ENCODE results near the gene C17orf114. TPM values are rescaled to one million over a fixed set of nuclear protein-coding genes. Genes with fewer than 3 reads are reported as not detected.
A peak's percentile ranks its signal among the peaks of the same experiment; 100 is the strongest.

C17orf114 gene

DNA sequence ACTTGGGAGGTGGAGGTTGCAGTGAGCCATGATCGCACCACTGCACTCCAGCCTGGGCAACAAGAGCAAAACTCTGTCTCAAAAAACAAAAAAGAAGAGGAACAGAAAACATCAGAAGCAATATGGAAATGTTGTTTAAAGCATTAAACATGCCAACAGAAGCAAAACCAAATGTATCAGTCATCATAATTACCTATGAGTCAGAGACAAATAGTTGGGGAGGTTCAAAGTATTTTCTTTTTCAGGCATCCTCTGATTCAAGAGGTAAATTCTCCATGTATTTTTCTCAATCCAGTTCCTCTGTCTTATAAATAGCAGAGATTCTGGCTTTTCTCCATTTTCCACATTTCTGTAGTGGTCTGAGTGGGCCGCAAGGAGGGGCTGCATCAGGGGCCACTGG is 32.5 kb downstream of the C17orf114 start:
- no peak for DNase-seq
- Histone ChIP-seq H3K9me3 (replicated peaks; ENCODE audit: control insufficient read depth, low read depth, low read length) (no peaks in the 10 kb centered on the region), H3K4me1 (ENCODE audit: control insufficient read depth, insufficient read depth, low read length) (no peaks in the 10 kb centered on the region), H3K4me3 (ENCODE audit: low read length) (no peak overlapping the region), H3K36me3 (ENCODE audit: control insufficient read depth, insufficient read depth, low read length) (no peaks in the 10 kb centered on the region), H3K27ac (ENCODE audit: low read length) (no peak overlapping the region), H3K27me3 (ENCODE audit: control insufficient read depth, insufficient read depth, low read length) (peaks cover 3% of the 10 kb centered on the region)
- WGBS (ENCODE audit: insufficient coverage): no CpG with 5 or more reads among the region's 2 CpGs

DNA sequence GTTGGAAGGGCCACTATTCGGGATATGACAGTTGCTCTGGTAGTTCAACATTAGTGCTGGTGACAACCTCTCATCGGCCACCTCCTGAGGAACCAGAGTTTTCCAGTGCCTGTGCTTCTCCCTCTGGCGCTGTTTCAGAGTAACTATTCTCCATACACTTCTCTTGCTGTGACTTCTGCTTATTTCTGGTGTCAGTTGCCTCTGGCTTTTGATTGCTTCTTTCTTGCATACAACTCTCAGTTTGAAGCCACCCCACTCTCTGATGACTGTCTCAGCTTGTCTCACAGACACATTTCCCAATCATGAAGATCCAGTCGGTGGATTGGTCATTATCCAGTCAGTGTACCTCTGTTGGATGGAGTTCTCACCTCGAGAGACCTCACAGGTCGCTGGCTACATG is 33.8 kb downstream of the C17orf114 start:
- H3K4me1 ChIP-seq (ENCODE audit: control insufficient read depth, insufficient read depth, low read length): no peaks in the 10 kb centered on the region
- no peak overlapping the region for H3K4me3 ChIP-seq (ENCODE audit: low read length)
- no peaks in the 10 kb centered on the region for H3K36me3 ChIP-seq (ENCODE audit: control insufficient read depth, insufficient read depth, low read length)
- H3K27me3 ChIP-seq (ENCODE audit: control insufficient read depth, insufficient read depth, low read length): peaks cover 3% of the 10 kb centered on the region
- WGBS (ENCODE audit: insufficient coverage): 80% methylated on average over 3 of the region's 6 CpGs
- no peak overlapping the region for H3K27ac ChIP-seq (ENCODE audit: low read length)
- H3K9me3 ChIP-seq (replicated peaks; ENCODE audit: control insufficient read depth, low read depth, low read length): no peaks in the 10 kb centered on the region
- no peak for DNase-seq

DNA sequence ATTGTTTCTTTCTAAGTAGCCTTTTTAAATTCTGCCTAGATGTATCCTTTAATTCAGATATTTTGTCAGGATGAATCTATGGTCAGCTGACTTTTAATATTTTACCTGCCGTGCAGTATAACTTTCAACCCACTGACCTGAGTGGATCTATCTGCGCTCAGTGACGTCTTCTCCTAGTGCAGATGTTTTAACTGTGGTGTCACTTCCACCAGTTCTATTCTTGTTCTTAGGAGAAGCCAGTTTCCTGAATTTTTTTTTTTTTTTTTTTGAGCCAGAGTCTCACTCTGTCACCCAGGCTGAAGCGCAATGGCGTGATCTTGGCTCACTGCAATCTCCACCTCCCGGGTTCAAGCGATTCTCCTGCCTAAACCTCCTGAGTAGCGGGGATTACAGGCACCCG is 35.4 kb downstream of the C17orf114 start:
- no peaks in the 10 kb centered on the region for H3K27me3 ChIP-seq (ENCODE audit: control insufficient read depth, insufficient read depth, low read length)
- H3K4me1 ChIP-seq (ENCODE audit: control insufficient read depth, insufficient read depth, low read length): no peaks in the 10 kb centered on the region
- H3K9me3 ChIP-seq (replicated peaks; ENCODE audit: control insufficient read depth, low read depth, low read length): no peaks in the 10 kb centered on the region
- no peak overlapping the region for H3K4me3 ChIP-seq (ENCODE audit: low read length)
- DNase-seq: no peak
- WGBS (ENCODE audit: insufficient coverage): no CpG with 5 or more reads among the region's 9 CpGs
- peak overlapping the region; percentile 21 for H3K27ac ChIP-seq (ENCODE audit: low read length)
- H3K36me3 ChIP-seq (ENCODE audit: control insufficient read depth, insufficient read depth, low read length): no peaks in the 10 kb centered on the region

GRCh38 chr17:4766201-4766600 is 35.9 kb downstream of the C17orf114 start:
- H3K4me3 ChIP-seq (ENCODE audit: low read length): no peak overlapping the region
- H3K9me3 ChIP-seq (replicated peaks; ENCODE audit: control insufficient read depth, low read depth, low read length): no peaks in the 10 kb centered on the region
- no peaks in the 10 kb centered on the region for H3K36me3 ChIP-seq (ENCODE audit: control insufficient read depth, insufficient read depth, low read length)
- no CpG with 5 or more reads among the region's 3 CpGs for WGBS (ENCODE audit: insufficient coverage)
- H3K27ac ChIP-seq (ENCODE audit: low read length): peak overlapping the region; percentile 21
- H3K4me1 ChIP-seq (ENCODE audit: control insufficient read depth, insufficient read depth, low read length): no peaks in the 10 kb centered on the region
- no peak for DNase-seq
- no peaks in the 10 kb centered on the region for H3K27me3 ChIP-seq (ENCODE audit: control insufficient read depth, insufficient read depth, low read length)

DNA sequence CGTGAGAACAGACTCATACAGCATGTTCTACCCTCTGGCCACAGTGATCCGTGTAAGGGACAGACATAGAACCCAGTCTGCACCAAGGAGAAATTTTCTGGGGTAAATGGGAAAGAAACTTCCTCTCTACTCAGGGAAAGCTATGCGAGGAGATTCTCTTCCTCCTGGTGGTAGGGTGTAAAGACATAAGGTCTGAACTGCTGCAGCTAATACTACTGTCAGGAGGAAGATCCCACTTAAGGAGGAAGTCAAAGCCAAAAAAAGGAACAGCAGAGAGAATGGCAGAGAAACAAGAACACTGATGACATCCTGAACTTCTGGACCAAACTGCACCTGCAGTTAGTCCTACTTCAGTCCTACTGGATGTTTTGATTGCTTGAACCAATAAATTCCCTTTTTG is 37.5 kb downstream of the C17orf114 start:
- H3K27ac ChIP-seq (ENCODE audit: low read length): peak overlapping the region; percentile 5
- peak; percentile 65 for DNase-seq
- H3K27me3 ChIP-seq (ENCODE audit: control insufficient read depth, insufficient read depth, low read length): no peaks in the 10 kb centered on the region
- WGBS (ENCODE audit: insufficient coverage): 100% methylated on average over 1 of the region's 3 CpGs
- no peaks in the 10 kb centered on the region for H3K9me3 ChIP-seq (replicated peaks; ENCODE audit: control insufficient read depth, low read depth, low read length)
- H3K4me3 ChIP-seq (ENCODE audit: low read length): no peak overlapping the region
- H3K4me1 ChIP-seq (ENCODE audit: control insufficient read depth, insufficient read depth, low read length): no peaks in the 10 kb centered on the region
- no peaks in the 10 kb centered on the region for H3K36me3 ChIP-seq (ENCODE audit: control insufficient read depth, insufficient read depth, low read length)

GRCh38 chr17:4759776-4760236 is 42.3 kb downstream of the C17orf114 start:
- H3K27me3 ChIP-seq (ENCODE audit: control insufficient read depth, insufficient read depth, low read length): peaks cover 11% of the 10 kb centered on the region
- no peaks in the 10 kb centered on the region for H3K9me3 ChIP-seq (replicated peaks; ENCODE audit: control insufficient read depth, low read depth, low read length)
- DNase-seq: peak; percentile 61
- no peak overlapping the region for H3K4me3 ChIP-seq (ENCODE audit: low read length)
- 77% methylated on average over 3 of the region's 10 CpGs for WGBS (ENCODE audit: insufficient coverage)
- H3K27ac ChIP-seq (ENCODE audit: low read length): no peak overlapping the region
- no peaks in the 10 kb centered on the region for H3K4me1 ChIP-seq (ENCODE audit: control insufficient read depth, insufficient read depth, low read length)
- no peaks in the 10 kb centered on the region for H3K36me3 ChIP-seq (ENCODE audit: control insufficient read depth, insufficient read depth, low read length)

DNA sequence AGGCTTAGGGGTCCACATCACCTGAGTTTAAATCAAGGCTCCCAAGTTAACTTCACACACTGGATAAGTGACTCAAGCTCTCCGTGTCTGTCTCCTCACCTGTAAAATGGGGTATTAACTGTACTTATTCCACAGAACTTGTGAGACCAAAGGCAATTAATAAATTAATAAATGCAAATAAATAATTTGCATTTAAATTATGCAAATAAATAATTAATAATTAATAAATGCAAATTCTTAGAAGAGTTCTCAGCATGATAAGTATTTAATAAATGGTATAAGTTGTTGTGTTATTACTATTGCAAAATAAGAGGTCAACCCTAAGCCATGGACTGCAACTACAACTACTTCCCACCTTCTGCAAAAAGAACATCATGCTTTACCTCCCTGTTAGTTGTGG is 48.7 kb downstream of the C17orf114 start:
- no peak for DNase-seq
- Histone ChIP-seq H3K4me3 (ENCODE audit: low read length) (no peak overlapping the region), H3K36me3 (ENCODE audit: control insufficient read depth, insufficient read depth, low read length) (no peaks in the 10 kb centered on the region), H3K27ac (ENCODE audit: low read length) (no peak overlapping the region), H3K4me1 (ENCODE audit: control insufficient read depth, insufficient read depth, low read length) (peaks cover 3% of the 10 kb centered on the region), H3K9me3 (replicated peaks; ENCODE audit: control insufficient read depth, low read depth, low read length) (no peaks in the 10 kb centered on the region), H3K27me3 (ENCODE audit: control insufficient read depth, insufficient read depth, low read length) (peaks cover 36% of the 10 kb centered on the region)
- no CpG with 5 or more reads among the region's 1 CpG for WGBS (ENCODE audit: insufficient coverage)

DNA sequence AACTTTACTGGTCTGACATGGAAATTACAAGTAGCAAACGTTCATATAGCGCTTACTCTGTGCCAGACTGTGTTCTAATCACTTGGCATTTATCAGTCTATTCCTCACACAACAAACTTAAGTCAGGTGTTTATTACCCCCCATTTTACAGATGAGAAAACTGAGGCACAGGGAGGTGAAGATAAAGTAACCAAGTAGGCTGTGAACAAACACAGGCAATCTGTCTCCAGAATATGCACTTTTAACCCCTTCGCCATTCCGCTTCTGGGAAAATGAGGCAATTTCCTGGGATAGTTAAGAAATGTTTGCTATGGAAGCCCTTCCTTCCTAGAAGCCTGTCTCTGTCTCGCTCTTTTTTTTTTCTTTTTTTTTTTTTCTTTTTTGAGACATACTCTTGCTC is 50.2 kb downstream of the C17orf114 start:
- H3K27me3 ChIP-seq (ENCODE audit: control insufficient read depth, insufficient read depth, low read length): peaks cover 37% of the 10 kb centered on the region
- peaks cover 4% of the 10 kb centered on the region for H3K4me1 ChIP-seq (ENCODE audit: control insufficient read depth, insufficient read depth, low read length)
- no peak overlapping the region for H3K27ac ChIP-seq (ENCODE audit: low read length)
- no CpG with 5 or more reads among the region's 5 CpGs for WGBS (ENCODE audit: insufficient coverage)
- no peaks in the 10 kb centered on the region for H3K9me3 ChIP-seq (replicated peaks; ENCODE audit: control insufficient read depth, low read depth, low read length)
- no peak for DNase-seq
- no peak overlapping the region for H3K4me3 ChIP-seq (ENCODE audit: low read length)
- no peaks in the 10 kb centered on the region for H3K36me3 ChIP-seq (ENCODE audit: control insufficient read depth, insufficient read depth, low read length)

Other genes starting within 250 kb of the C17orf114 start
- gene MYBBP1A, start 246.9 kb downstream of the C17orf114 start, total RNA-seq: 25.5 TPM
- gene MYBBP1A, start 246.9 kb downstream of the C17orf114 start, polyA plus RNA-seq (ENCODE audit: insufficient read depth in 1 of 8, insufficient read length in 8 of 8, low replicate concordance in 1 of 8): 10 to 100 TPM; 32.9 to 42.3 (median 36.5) TPM
- gene GGT6, start 241.8 kb downstream of the C17orf114 start, total RNA-seq: 0.04 TPM
- 1 to 10 TPM in 1 of 8 donors, under 1 TPM in 7; 0.05 to 3.2 (median 0.15) TPM for gene GGT6, start 241.8 kb downstream of the C17orf114 start, polyA plus RNA-seq (ENCODE audit: insufficient read depth in 1 of 8, insufficient read length in 8 of 8, low replicate concordance in 1 of 8)
- gene SMTNL2, start 217.8 kb downstream of the C17orf114 start, total RNA-seq: 88.9 TPM
- gene SMTNL2, start 217.8 kb downstream of the C17orf114 start, polyA plus RNA-seq (ENCODE audit: insufficient read depth in 1 of 8, insufficient read length in 8 of 8, low replicate concordance in 1 of 8): 100 to 1,000 TPM in 5 of 8 donors, 10 to 100 TPM in 3; 67.9 to 157 (median 113) TPM
- 0.18 TPM for gene ALOX15, start 160.7 kb downstream of the C17orf114 start, total RNA-seq
- gene ALOX15, start 160.7 kb downstream of the C17orf114 start, polyA plus RNA-seq (ENCODE audit: insufficient read depth in 1 of 8, insufficient read length in 8 of 8, low replicate concordance in 1 of 8): 1 to 10 TPM in 1 of 8 donors, under 1 TPM in 7; 0.07 to 1.4 (median 0.35) TPM
- 13.5 TPM for gene PELP1, start 98.2 kb downstream of the C17orf114 start, total RNA-seq
- gene PELP1, start 98.2 kb downstream of the C17orf114 start, polyA plus RNA-seq (ENCODE audit: insufficient read depth in 1 of 8, insufficient read length in 8 of 8, low replicate concordance in 1 of 8): 10 to 100 TPM; 27.1 to 39.2 (median 34.3) TPM
- 12.9 TPM for gene ARRB2, start 91.7 kb downstream of the C17orf114 start, total RNA-seq
- 10 to 100 TPM; 16.5 to 29.1 (median 21.3) TPM for gene ARRB2, start 91.7 kb downstream of the C17orf114 start, polyA plus RNA-seq (ENCODE audit: insufficient read depth in 1 of 8, insufficient read length in 8 of 8, low replicate concordance in 1 of 8)
- 21.9 TPM for gene MED11, start 70.9 kb downstream of the C17orf114 start, total RNA-seq
- 10 to 100 TPM; 14.4 to 20.2 (median 17.3) TPM for gene MED11, start 70.9 kb downstream of the C17orf114 start, polyA plus RNA-seq (ENCODE audit: insufficient read depth in 1 of 8, insufficient read length in 8 of 8, low replicate concordance in 1 of 8)
- 0.27 TPM for gene ZMYND15, start 62.5 kb downstream of the C17orf114 start, total RNA-seq
- gene ZMYND15, start 62.5 kb downstream of the C17orf114 start, polyA plus RNA-seq (ENCODE audit: insufficient read depth in 1 of 8, insufficient read length in 8 of 8, low replicate concordance in 1 of 8): under 1 TPM; 0.15 to 0.79 (median 0.36) TPM
- 1.7 TPM for gene CXCL16, start 62.4 kb downstream of the C17orf114 start, total RNA-seq
- gene CXCL16, start 62.4 kb downstream of the C17orf114 start, polyA plus RNA-seq (ENCODE audit: insufficient read depth in 1 of 8, insufficient read length in 8 of 8, low replicate concordance in 1 of 8): 1 to 10 TPM; 2.9 to 8.3 (median 4.7) TPM
- not detected for gene TM4SF5, start 30.4 kb downstream of the C17orf114 start, total RNA-seq
- 1 to 10 TPM in 1 of 8 donors, under 1 TPM in 1, not detected in 6; 0.36 to 2.2 TPM for gene TM4SF5, start 30.4 kb downstream of the C17orf114 start, polyA plus RNA-seq (ENCODE audit: insufficient read depth in 1 of 8, insufficient read length in 8 of 8, low replicate concordance in 1 of 8)
- 8.2 TPM for gene VMO1, start 16.0 kb downstream of the C17orf114 start, total RNA-seq
- gene VMO1, start 16.0 kb downstream of the C17orf114 start, polyA plus RNA-seq (ENCODE audit: insufficient read depth in 1 of 8, insufficient read length in 8 of 8, low replicate concordance in 1 of 8): 10 to 100 TPM in 1 of 8 donors, 1 to 10 TPM in 7; 3.0 to 12.7 (median 5.9) TPM
- gene GLTPD2, start 13.4 kb downstream of the C17orf114 start, total RNA-seq: not detected
- 1 to 10 TPM in 2 of 8 donors, under 1 TPM in 6; 0.41 to 2.2 (median 0.84) TPM for gene GLTPD2, start 13.4 kb downstream of the C17orf114 start, polyA plus RNA-seq (ENCODE audit: insufficient read depth in 1 of 8, insufficient read length in 8 of 8, low replicate concordance in 1 of 8)
- gene PSMB6, start 6.2 kb downstream of the C17orf114 start, total RNA-seq: 125 TPM
- 100 to 1,000 TPM in 7 of 8 donors, 10 to 100 TPM in 1; 99.0 to 110 (median 107) TPM for gene PSMB6, start 6.2 kb downstream of the C17orf114 start, polyA plus RNA-seq (ENCODE audit: insufficient read depth in 1 of 8, insufficient read length in 8 of 8, low replicate concordance in 1 of 8)
- gene PLD2, start 4.8 kb upstream of the C17orf114 start, total RNA-seq: 22.2 TPM
- gene PLD2, start 4.8 kb upstream of the C17orf114 start, polyA plus RNA-seq (ENCODE audit: insufficient read depth in 1 of 8, insufficient read length in 8 of 8, low replicate concordance in 1 of 8): 10 to 100 TPM; 22.4 to 36.9 (median 28.2) TPM
- 11.8 TPM for gene MINK1, start 31.0 kb upstream of the C17orf114 start, total RNA-seq
- 10 to 100 TPM; 24.4 to 39.3 (median 31.3) TPM for gene MINK1, start 31.0 kb upstream of the C17orf114 start, polyA plus RNA-seq (ENCODE audit: insufficient read depth in 1 of 8, insufficient read length in 8 of 8, low replicate concordance in 1 of 8)
- 2.8 TPM for gene C17orf107, start 97.2 kb upstream of the C17orf114 start, total RNA-seq
- gene C17orf107, start 97.2 kb upstream of the C17orf114 start, polyA plus RNA-seq (ENCODE audit: insufficient read depth in 1 of 8, insufficient read length in 8 of 8, low replicate concordance in 1 of 8): 1 to 10 TPM in 6 of 8 donors, under 1 TPM in 2; 0.80 to 3.1 (median 1.4) TPM
- 1.5 TPM for gene CHRNE, start 100.8 kb upstream of the C17orf114 start, total RNA-seq
- gene CHRNE, start 100.8 kb upstream of the C17orf114 start, polyA plus RNA-seq (ENCODE audit: insufficient read depth in 1 of 8, insufficient read length in 8 of 8, low replicate concordance in 1 of 8): 1 to 10 TPM in 6 of 8 donors, under 1 TPM in 2; 0.53 to 2.5 (median 1.4) TPM
- 0.04 TPM for gene GP1BA, start 129.9 kb upstream of the C17orf114 start, total RNA-seq
- 1 to 10 TPM in 4 of 8 donors, under 1 TPM in 4; 0.69 to 1.3 (median 0.93) TPM for gene GP1BA, start 129.9 kb upstream of the C17orf114 start, polyA plus RNA-seq (ENCODE audit: insufficient read depth in 1 of 8, insufficient read length in 8 of 8, low replicate concordance in 1 of 8)
- gene SLC25A11, start 137.7 kb upstream of the C17orf114 start, total RNA-seq: 39.8 TPM
- gene SLC25A11, start 137.7 kb upstream of the C17orf114 start, polyA plus RNA-seq (ENCODE audit: insufficient read depth in 1 of 8, insufficient read length in 8 of 8, low replicate concordance in 1 of 8): 10 to 100 TPM; 51.3 to 60.3 (median 56.0) TPM
- gene RNF167, start 137.9 kb upstream of the C17orf114 start, total RNA-seq: 34.6 TPM
- 10 to 100 TPM; 66.0 to 71.5 (median 69.6) TPM for gene RNF167, start 137.9 kb upstream of the C17orf114 start, polyA plus RNA-seq (ENCODE audit: insufficient read depth in 1 of 8, insufficient read length in 8 of 8, low replicate concordance in 1 of 8)
- gene PFN1, start 146.2 kb upstream of the C17orf114 start, total RNA-seq: 175 TPM
- gene PFN1, start 146.2 kb upstream of the C17orf114 start, polyA plus RNA-seq (ENCODE audit: insufficient read depth in 1 of 8, insufficient read length in 8 of 8, low replicate concordance in 1 of 8): 100 to 1,000 TPM; 413 to 498 (median 454) TPM
- gene ENO3, start 148.8 kb upstream of the C17orf114 start, total RNA-seq: 1,492 TPM
- 1,000 to 10,000 TPM in 6 of 8 donors, 100 to 1,000 TPM in 2; 815 to 2,459 (median 1,732) TPM for gene ENO3, start 148.8 kb upstream of the C17orf114 start, polyA plus RNA-seq (ENCODE audit: insufficient read depth in 1 of 8, insufficient read length in 8 of 8, low replicate concordance in 1 of 8)
- 77.7 TPM for gene SPAG7, start 165.5 kb upstream of the C17orf114 start, total RNA-seq
- 100 to 1,000 TPM in 6 of 8 donors, 10 to 100 TPM in 2; 91.7 to 122 (median 103) TPM for gene SPAG7, start 165.5 kb upstream of the C17orf114 start, polyA plus RNA-seq (ENCODE audit: insufficient read depth in 1 of 8, insufficient read length in 8 of 8, low replicate concordance in 1 of 8)
- gene CAMTA2, start 185.3 kb upstream of the C17orf114 start, total RNA-seq: 4.4 TPM
- 10 to 100 TPM; 15.8 to 25.2 (median 22.3) TPM for gene CAMTA2, start 185.3 kb upstream of the C17orf114 start, polyA plus RNA-seq (ENCODE audit: insufficient read depth in 1 of 8, insufficient read length in 8 of 8, low replicate concordance in 1 of 8)
- gene INCA1, start 195.2 kb upstream of the C17orf114 start, total RNA-seq: 0.93 TPM
- 1 to 10 TPM; 2.8 to 5.4 (median 4.0) TPM for gene INCA1, start 195.2 kb upstream of the C17orf114 start, polyA plus RNA-seq (ENCODE audit: insufficient read depth in 1 of 8, insufficient read length in 8 of 8, low replicate concordance in 1 of 8)
- gene KIF1C, start 195.6 kb upstream of the C17orf114 start, total RNA-seq: 57.0 TPM
- 100 to 1,000 TPM in 2 of 8 donors, 10 to 100 TPM in 6; 82.5 to 103 (median 95.4) TPM for gene KIF1C, start 195.6 kb upstream of the C17orf114 start, polyA plus RNA-seq (ENCODE audit: insufficient read depth in 1 of 8, insufficient read length in 8 of 8, low replicate concordance in 1 of 8)
- 0.04 TPM for gene SLC52A1, start 233.1 kb upstream of the C17orf114 start, total RNA-seq
- under 1 TPM in 7 of 8 donors, not detected in 1; 0.07 to 0.31 (median 0.12) TPM for gene SLC52A1, start 233.1 kb upstream of the C17orf114 start, polyA plus RNA-seq (ENCODE audit: insufficient read depth in 1 of 8, insufficient read length in 8 of 8, low replicate concordance in 1 of 8)

Measured in muscle of leg (tissue), 11 donors.